ENCODE data around the gene FAM204A.

DNA sequence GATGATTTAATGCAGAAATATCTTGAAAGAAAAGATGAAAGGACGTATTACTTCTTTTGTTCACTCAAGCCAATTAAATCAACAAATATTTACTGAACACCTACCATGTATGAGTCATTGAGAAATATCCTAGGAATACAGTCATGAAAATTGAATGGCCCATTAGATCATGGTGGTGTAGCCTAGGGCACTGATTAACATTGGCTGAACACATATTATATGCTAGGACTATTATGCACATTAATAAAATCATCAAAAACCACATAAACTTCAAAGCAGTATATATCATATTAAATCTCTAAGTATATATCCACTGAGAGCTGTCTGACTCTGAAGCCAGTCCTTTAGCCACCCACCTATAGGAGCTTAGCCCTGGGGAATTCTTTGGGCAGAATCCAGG, 41.8 kb downstream of the FAM204A start:
- TF ChIP-seq, protein P1, sequence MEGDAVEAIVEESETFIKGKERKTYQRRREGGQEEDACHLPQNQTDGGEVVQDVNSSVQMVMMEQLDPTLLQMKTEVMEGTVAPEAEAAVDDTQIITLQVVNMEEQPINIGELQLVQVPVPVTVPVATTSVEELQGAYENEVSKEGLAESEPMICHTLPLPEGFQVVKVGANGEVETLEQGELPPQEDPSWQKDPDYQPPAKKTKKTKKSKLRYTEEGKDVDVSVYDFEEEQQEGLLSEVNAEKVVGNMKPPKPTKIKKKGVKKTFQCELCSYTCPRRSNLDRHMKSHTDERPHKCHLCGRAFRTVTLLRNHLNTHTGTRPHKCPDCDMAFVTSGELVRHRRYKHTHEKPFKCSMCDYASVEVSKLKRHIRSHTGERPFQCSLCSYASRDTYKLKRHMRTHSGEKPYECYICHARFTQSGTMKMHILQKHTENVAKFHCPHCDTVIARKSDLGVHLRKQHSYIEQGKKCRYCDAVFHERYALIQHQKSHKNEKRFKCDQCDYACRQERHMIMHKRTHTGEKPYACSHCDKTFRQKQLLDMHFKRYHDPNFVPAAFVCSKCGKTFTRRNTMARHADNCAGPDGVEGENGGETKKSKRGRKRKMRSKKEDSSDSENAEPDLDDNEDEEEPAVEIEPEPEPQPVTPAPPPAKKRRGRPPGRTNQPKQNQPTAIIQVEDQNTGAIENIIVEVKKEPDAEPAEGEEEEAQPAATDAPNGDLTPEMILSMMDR (conservative IDR thresholded peaks at IDR 0.05 in 1 of 2, IDR thresholded peaks at IDR 0.05 in 1 of 2; ENCODE audit: extremely low read depth in 1 of 2, insufficient read depth in 1 of 2, low read depth in 1 of 2, low read length in 2 of 2), result no peak
- no peak for TF ChIP-seq EZH2 (IDR thresholded peaks at IDR 0.05; ENCODE audit: borderline replicate concordance, low read length)

All from mammary epithelial cell (primary cell).